GM23338 (cell line): ENCODE data around the gene RAB3B. TPM values are rescaled to one million over a fixed set of nuclear protein-coding genes. Genes with fewer than 3 reads are reported as not detected.

Experiments
- ATAC-seq: fragments of 200-7000 bp; cut with Tn5 transposase; 3 replicates; pipeline ENCODE4 v1.9.1; 2020
- DNase-seq: peaks from one replicate; pipeline ENCODE4 v3.0.0-alpha.2; 2015; ENCODE audit warnings: low spot score
- H2AFZ ChIP-seq: fragments of 200-600 bp; sonication (generic); 2 replicates; pipeline ENCODE4 v1.8.0; 2016; ENCODE audit warnings: antibody characterized with exemption, mild to moderate bottlenecking, moderate library complexity
- H3F3A ChIP-seq: fragments of 200-600 bp; sonication (generic); replicated peaks from 2 replicates; pipeline ENCODE4 v1.8.0; 2017; ENCODE audit warnings: antibody characterized with exemption, mixed run types, low read depth
- H3K27ac ChIP-seq: fragments of 200-600 bp; sonication (generic); 2 replicates; pipeline ENCODE4 v1.6.1; 2016; ENCODE audit warnings: low read depth
- H3K27me3 ChIP-seq: fragments of 200-600 bp; sonication (generic); 2 replicates; pipeline ENCODE4 v1.8.0; 2016; ENCODE audit warnings: mild to moderate bottlenecking, mixed run types, moderate library complexity; ENCODE audit not compliant: insufficient read depth
- H3K36me3 ChIP-seq: fragments of 200-600 bp; sonication (generic); 2 replicates; pipeline ENCODE4 v1.8.0; 2016; ENCODE audit warnings: mild to moderate bottlenecking; ENCODE audit not compliant: insufficient read depth
- H3K4me1 ChIP-seq: fragments of 200-600 bp; sonication (generic); 2 replicates; pipeline ENCODE4 v1.8.0; 2016; ENCODE audit warnings: mild to moderate bottlenecking, moderate library complexity; ENCODE audit not compliant: insufficient read depth
- H3K4me2 ChIP-seq: fragments of 200-600 bp; sonication (generic); 2 replicates; pipeline ENCODE4 v1.7.1; 2017; ENCODE audit warnings: mixed run types
- H3K4me3 ChIP-seq: fragments of 200-600 bp; sonication (generic); 2 replicates; pipeline ENCODE4 v1.6.1; 2016; ENCODE audit warnings: mixed run types
- H3K79me2 ChIP-seq: fragments of 200-600 bp; sonication (generic); replicated peaks from 2 replicates; pipeline ENCODE4 v1.8.0; 2017; ENCODE audit warnings: mild to moderate bottlenecking; ENCODE audit not compliant: insufficient read depth
- H3K9me2 ChIP-seq: fragments of 200-600 bp; sonication (generic); 2 replicates; pipeline ENCODE4 v1.8.0; 2017; ENCODE audit not compliant: insufficient read depth
- H4K20me1 ChIP-seq: fragments of 200-600 bp; sonication (generic); replicated peaks from 2 replicates; pipeline ENCODE4 v1.8.0; 2017; ENCODE audit warnings: mild to moderate bottlenecking; ENCODE audit not compliant: insufficient read depth
- H3K27ac Mint-ChIP-seq: 2 replicates; pipeline ENCODE4 v1.8.0; 2020; ENCODE audit warnings: inconsistent platforms, mild to moderate bottlenecking, moderate library complexity, mixed read lengths
- H3K27me3 Mint-ChIP-seq: 3 replicates; pipeline ENCODE4 v1.8.0; 2022; ENCODE audit warnings: low read depth, mild to moderate bottlenecking, moderate library complexity, mixed read lengths, inconsistent platforms; ENCODE audit not compliant: insufficient read depth, poor library complexity
- H3K36me3 Mint-ChIP-seq: 3 replicates; pipeline ENCODE4 v1.8.0; 2021; ENCODE audit warnings: low read depth, mild to moderate bottlenecking, inconsistent platforms, moderate library complexity, mixed read lengths
- H3K4me1 Mint-ChIP-seq: 3 replicates; pipeline ENCODE4 v1.8.0; 2020; ENCODE audit warnings: mild to moderate bottlenecking, inconsistent platforms, mixed read lengths
- H3K4me3 Mint-ChIP-seq: 3 replicates; pipeline ENCODE4 v1.8.0; 2021; ENCODE audit warnings: moderate library complexity, mild to moderate bottlenecking, inconsistent platforms, mixed read lengths
- H3K9me3 Mint-ChIP-seq: 3 replicates; pipeline ENCODE4 v1.8.0; 2020; ENCODE audit warnings: moderate library complexity, mild to moderate bottlenecking, inconsistent platforms, mixed read lengths
- CREB1 ChIP-seq: fragments of 250-450 bp; sonication (Bioruptor Pico); IDR thresholded peaks from 2 replicates; pipeline ENCODE4 v1.5.0; 2020; ENCODE audit warnings: low read depth, mild to moderate bottlenecking, moderate library complexity
- EZH2phosphoT487 ChIP-seq: fragments of 200-600 bp; sonication (generic); IDR thresholded peaks from one replicate; pipeline ENCODE4 v1.8.1; 2018; ENCODE audit warnings: antibody characterized with exemption; ENCODE audit not compliant: unreplicated experiment
- NANOG ChIP-seq: IDR thresholded peaks from 2 replicates; pipeline ENCODE4 v1.6.1; 2016; ENCODE audit warnings: antibody characterized with exemption, borderline replicate concordance
- POLR2AphosphoS5 ChIP-seq: IDR thresholded peaks from 2 replicates; pipeline ENCODE4 v1.6.1; 2016; ENCODE audit warnings: antibody characterized with exemption, low read depth
- STAT1 ChIP-seq: IDR thresholded peaks from one replicate; pipeline ENCODE4 v1.6.1; 2016; ENCODE audit warnings: antibody characterized with exemption; ENCODE audit not compliant: unreplicated experiment
- ZNF114 ChIP-seq: fragments of 250-450 bp; sonication (Bioruptor Pico); IDR thresholded peaks from 2 replicates; pipeline ENCODE4 v1.5.0; 2020; ENCODE audit warnings: mild to moderate bottlenecking, moderate library complexity
- ZNF331 ChIP-seq: fragments of 250-450 bp; sonication (Bioruptor Pico); IDR thresholded peaks from 2 replicates; pipeline ENCODE4 v1.5.0; 2020; ENCODE audit warnings: low read depth, mild to moderate bottlenecking, moderate library complexity
- polyA plus RNA-seq: library from polyadenylated mRNA; unstranded; fragments of >200 nt; fragmentation: Nextera tagmentation; extraction: Ambion mirVana; gene quantifications from 2 replicates; pipeline ENCODE4 v1.2.1, GENCODE V29; 2016
- total RNA-seq: library from RNA; depleted of rRNA; stranded (reverse); fragments of >200 nt; shearing (Covaris generic); gene quantifications from 2 replicates; pipeline ENCODE4 v1.2.3, GENCODE V29; 2014
- TF ChIP-seq, protein P1 (sequence below), 2 experiments: fragments of 200-600 bp in 1 of 2; sonication (generic) in 1 of 2; conservative IDR thresholded peaks; 2 replicates each; pipeline versions ENCODE4 v1.5.1 to v1.6.1; 2016 to 2017; ENCODE audit warnings: antibody characterized with exemption in 2 of 2, low read depth in 2 of 2, mild to moderate bottlenecking in 2 of 2, moderate library complexity in 1 of 2
- TF ChIP-seq, protein P2 (sequence below): fragments of 250-450 bp; sonication (Bioruptor Pico); IDR thresholded peaks from 2 replicates; pipeline ENCODE4 v1.5.0; 2020; ENCODE audit warnings: mild to moderate bottlenecking, moderate library complexity
- TF ChIP-seq, protein P3 (sequence below): IDR thresholded peaks from one replicate; pipeline ENCODE4 v1.6.1; 2018; ENCODE audit warnings: antibody characterized with exemption; ENCODE audit not compliant: unreplicated experiment

The RAB3B gene
- total and polyA plus RNA-seq, 2 experiments from 2014 or later: 18.3 to 37.9 TPM

DNA sequence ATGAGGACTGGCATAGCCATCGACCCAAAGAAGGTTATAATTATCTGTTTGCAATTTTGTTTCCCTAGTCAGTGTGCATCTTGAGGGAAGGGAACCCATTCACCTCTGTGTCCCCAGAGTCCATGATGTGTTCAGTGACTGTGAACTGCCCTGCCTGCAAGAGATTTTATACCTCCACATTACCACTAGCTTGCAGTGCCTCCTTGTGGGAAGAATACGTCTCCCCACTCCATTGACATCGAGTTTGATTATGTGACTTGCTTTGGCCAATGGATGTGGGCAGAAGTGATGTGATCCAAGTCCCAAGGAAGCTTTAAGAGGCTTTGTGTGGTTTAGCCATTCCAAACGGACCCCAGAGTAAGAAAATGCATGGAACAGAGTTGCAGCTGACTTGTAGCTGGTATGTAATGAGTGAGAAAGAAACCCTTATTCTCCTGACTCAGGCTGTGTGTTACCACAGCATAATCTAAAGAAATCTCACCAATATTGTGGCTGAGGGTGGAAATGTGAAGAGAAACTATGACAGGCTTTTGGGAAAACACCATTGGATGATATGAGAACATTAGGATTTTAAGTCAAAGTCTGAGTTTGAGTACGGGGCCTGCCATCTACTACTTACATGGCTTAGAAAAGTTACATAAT is 64.2 kb downstream of the RAB3B start:
- Mint-ChIP-seq H3K4me3 (no peak overlapping the region), H3K4me1 (peaks cover 7% of the 10 kb centered on the region), H3K9me3 (no peaks in the 10 kb centered on the region), H3K27ac (no peak overlapping the region), H3K27me3 (no peaks in the 10 kb centered on the region), H3K36me3 (peaks cover 2% of the 10 kb centered on the region; the same call in 2 of the 3 replicates)
- no peaks in the 10 kb centered on the region for H3K79me2 ChIP-seq
- H3K9me2 ChIP-seq: no peaks in the 10 kb centered on the region
- no peak overlapping the region for H3K4me3 ChIP-seq
- H3K4me2 ChIP-seq: no peak overlapping the region
- no peak overlapping the region; the same call in 1 of the 2 replicates for H3K27ac ChIP-seq
- no peaks in the 10 kb centered on the region for H3K4me1 ChIP-seq
- no peak overlapping the region for H2AFZ ChIP-seq
- peak; percentile 70 for DNase-seq
- TF ChIP-seq, protein P1, sequence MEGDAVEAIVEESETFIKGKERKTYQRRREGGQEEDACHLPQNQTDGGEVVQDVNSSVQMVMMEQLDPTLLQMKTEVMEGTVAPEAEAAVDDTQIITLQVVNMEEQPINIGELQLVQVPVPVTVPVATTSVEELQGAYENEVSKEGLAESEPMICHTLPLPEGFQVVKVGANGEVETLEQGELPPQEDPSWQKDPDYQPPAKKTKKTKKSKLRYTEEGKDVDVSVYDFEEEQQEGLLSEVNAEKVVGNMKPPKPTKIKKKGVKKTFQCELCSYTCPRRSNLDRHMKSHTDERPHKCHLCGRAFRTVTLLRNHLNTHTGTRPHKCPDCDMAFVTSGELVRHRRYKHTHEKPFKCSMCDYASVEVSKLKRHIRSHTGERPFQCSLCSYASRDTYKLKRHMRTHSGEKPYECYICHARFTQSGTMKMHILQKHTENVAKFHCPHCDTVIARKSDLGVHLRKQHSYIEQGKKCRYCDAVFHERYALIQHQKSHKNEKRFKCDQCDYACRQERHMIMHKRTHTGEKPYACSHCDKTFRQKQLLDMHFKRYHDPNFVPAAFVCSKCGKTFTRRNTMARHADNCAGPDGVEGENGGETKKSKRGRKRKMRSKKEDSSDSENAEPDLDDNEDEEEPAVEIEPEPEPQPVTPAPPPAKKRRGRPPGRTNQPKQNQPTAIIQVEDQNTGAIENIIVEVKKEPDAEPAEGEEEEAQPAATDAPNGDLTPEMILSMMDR (conservative IDR thresholded peaks at IDR 0.05; ENCODE audit: low read depth in 2 of 2): peak; percentile 60 to 77
- TF ChIP-seq ZNF114 (CRISPR knock-in tag): no peak
- 0 out of 2 replicates have a peak, but pooled peaks cover 3% of the 10 kb centered on the region for H3F3A ChIP-seq
- ATAC-seq: peak; percentile 85
- no peaks in the 10 kb centered on the region; the same call in 1 of the 2 replicates for H4K20me1 ChIP-seq
- no peaks in the 10 kb centered on the region for H3K36me3 ChIP-seq
- no peaks in the 10 kb centered on the region for H3K27me3 ChIP-seq

DNA sequence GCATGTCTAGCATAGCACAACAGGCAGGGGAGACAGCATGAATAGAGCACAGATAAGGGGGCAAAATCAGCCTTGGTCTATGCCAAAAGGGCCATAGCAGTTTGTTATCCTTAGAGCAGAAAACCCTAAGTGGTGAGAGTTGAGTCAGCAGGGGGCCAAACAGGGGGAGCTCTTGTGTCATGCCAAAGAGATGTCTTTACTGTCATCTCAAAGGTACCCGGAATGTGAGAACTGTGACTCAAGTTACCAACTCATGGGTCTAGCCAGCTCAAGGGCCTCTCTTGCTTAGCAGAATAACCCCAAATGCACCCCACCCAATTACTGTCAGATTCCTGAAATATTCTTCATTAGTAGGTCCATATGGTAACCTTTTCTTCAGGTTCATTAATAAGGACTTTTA is 66.0 kb downstream of the RAB3B start:
- Mint-ChIP-seq H3K4me3 (no peak overlapping the region), H3K4me1 (peaks cover 16% of the 10 kb centered on the region), H3K36me3 (peaks cover 5% of the 10 kb centered on the region; the same call in 2 of the 3 replicates), H3K27me3 (peaks cover 1% of the 10 kb centered on the region), H3K9me3 (no peaks in the 10 kb centered on the region), H3K27ac (no peak overlapping the region)
- DNase-seq (no peak), ATAC-seq (no peak)
- no peak overlapping the region for H3K27ac ChIP-seq
- no peak overlapping the region for H3K4me3 ChIP-seq
- 0 out of 2 replicates have a peak, but pooled peaks cover 3% of the 10 kb centered on the region for H3F3A ChIP-seq
- H3K36me3 ChIP-seq: no peaks in the 10 kb centered on the region
- H3K4me2 ChIP-seq: no peak overlapping the region
- no peaks in the 10 kb centered on the region for H3K4me1 ChIP-seq
- no peaks in the 10 kb centered on the region for H3K9me2 ChIP-seq
- H3K27me3 ChIP-seq: no peaks in the 10 kb centered on the region
- no peaks in the 10 kb centered on the region; the same call in 1 of the 2 replicates for H4K20me1 ChIP-seq
- H3K79me2 ChIP-seq: no peaks in the 10 kb centered on the region
- no peak overlapping the region for H2AFZ ChIP-seq
- no peak for TF ChIP-seq NANOG
- TF ChIP-seq, protein P2, sequence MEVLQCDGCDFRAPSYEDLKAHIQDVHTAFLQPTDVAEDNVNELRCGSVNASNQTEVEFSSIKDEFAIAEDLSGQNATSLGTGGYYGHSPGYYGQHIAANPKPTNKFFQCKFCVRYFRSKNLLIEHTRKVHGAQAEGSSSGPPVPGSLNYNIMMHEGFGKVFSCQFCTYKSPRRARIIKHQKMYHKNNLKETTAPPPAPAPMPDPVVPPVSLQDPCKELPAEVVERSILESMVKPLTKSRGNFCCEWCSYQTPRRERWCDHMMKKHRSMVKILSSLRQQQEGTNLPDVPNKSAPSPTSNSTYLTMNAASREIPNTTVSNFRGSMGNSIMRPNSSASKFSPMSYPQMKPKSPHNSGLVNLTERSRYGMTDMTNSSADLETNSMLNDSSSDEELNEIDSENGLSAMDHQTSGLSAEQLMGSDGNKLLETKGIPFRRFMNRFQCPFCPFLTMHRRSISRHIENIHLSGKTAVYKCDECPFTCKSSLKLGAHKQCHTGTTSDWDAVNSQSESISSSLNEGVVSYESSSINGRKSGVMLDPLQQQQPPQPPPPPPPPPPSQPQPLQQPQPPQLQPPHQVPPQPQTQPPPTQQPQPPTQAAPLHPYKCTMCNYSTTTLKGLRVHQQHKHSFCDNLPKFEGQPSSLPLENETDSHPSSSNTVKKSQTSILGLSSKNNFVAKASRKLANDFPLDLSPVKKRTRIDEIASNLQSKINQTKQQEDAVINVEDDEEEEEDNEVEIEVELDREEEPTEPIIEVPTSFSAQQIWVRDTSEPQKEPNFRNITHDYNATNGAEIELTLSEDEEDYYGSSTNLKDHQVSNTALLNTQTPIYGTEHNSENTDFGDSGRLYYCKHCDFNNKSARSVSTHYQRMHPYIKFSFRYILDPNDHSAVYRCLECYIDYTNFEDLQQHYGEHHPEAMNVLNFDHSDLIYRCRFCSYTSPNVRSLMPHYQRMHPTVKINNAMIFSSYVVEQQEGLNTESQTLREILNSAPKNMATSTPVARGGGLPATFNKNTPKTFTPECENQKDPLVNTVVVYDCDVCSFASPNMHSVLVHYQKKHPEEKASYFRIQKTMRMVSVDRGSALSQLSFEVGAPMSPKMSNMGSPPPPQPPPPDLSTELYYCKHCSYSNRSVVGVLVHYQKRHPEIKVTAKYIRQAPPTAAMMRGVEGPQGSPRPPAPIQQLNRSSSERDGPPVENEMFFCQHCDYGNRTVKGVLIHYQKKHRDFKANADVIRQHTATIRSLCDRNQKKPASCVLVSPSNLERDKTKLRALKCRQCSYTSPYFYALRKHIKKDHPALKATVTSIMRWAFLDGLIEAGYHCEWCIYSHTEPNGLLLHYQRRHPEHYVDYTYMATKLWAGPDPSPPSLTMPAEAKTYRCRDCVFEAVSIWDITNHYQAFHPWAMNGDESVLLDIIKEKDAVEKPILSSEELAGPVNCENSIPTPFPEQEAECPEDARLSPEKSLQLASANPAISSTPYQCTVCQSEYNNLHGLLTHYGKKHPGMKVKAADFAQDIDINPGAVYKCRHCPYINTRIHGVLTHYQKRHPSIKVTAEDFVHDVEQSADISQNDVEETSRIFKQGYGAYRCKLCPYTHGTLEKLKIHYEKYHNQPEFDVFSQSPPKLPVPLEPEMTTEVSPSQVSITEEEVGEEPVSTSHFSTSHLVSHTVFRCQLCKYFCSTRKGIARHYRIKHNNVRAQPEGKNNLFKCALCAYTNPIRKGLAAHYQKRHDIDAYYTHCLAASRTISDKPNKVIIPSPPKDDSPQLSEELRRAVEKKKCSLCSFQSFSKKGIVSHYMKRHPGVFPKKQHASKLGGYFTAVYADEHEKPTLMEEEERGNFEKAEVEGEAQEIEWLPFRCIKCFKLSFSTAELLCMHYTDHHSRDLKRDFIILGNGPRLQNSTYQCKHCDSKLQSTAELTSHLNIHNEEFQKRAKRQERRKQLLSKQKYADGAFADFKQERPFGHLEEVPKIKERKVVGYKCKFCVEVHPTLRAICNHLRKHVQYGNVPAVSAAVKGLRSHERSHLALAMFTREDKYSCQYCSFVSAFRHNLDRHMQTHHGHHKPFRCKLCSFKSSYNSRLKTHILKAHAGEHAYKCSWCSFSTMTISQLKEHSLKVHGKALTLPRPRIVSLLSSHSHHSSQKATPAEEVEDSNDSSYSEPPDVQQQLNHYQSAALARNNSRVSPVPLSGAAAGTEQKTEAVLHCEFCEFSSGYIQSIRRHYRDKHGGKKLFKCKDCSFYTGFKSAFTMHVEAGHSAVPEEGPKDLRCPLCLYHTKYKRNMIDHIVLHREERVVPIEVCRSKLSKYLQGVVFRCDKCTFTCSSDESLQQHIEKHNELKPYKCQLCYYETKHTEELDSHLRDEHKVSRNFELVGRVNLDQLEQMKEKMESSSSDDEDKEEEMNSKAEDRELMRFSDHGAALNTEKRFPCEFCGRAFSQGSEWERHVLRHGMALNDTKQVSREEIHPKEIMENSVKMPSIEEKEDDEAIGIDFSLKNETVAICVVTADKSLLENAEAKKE: no peak
- TF ChIP-seq CREB1 (CRISPR knock-in tag): no peak
- TF ChIP-seq ZNF114 (CRISPR knock-in tag): no peak
- TF ChIP-seq ZNF331 (CRISPR knock-in tag): no peak
- no peak for TF ChIP-seq EZH2phosphoT487
- no peak for TF ChIP-seq STAT1
- TF ChIP-seq POLR2AphosphoS5: no peak
- TF ChIP-seq, protein P3, sequence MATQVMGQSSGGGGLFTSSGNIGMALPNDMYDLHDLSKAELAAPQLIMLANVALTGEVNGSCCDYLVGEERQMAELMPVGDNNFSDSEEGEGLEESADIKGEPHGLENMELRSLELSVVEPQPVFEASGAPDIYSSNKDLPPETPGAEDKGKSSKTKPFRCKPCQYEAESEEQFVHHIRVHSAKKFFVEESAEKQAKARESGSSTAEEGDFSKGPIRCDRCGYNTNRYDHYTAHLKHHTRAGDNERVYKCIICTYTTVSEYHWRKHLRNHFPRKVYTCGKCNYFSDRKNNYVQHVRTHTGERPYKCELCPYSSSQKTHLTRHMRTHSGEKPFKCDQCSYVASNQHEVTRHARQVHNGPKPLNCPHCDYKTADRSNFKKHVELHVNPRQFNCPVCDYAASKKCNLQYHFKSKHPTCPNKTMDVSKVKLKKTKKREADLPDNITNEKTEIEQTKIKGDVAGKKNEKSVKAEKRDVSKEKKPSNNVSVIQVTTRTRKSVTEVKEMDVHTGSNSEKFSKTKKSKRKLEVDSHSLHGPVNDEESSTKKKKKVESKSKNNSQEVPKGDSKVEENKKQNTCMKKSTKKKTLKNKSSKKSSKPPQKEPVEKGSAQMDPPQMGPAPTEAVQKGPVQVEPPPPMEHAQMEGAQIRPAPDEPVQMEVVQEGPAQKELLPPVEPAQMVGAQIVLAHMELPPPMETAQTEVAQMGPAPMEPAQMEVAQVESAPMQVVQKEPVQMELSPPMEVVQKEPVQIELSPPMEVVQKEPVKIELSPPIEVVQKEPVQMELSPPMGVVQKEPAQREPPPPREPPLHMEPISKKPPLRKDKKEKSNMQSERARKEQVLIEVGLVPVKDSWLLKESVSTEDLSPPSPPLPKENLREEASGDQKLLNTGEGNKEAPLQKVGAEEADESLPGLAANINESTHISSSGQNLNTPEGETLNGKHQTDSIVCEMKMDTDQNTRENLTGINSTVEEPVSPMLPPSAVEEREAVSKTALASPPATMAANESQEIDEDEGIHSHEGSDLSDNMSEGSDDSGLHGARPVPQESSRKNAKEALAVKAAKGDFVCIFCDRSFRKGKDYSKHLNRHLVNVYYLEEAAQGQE: no peak
